GM12873 (cell line): ENCODE measurements around the gene MSMO1.

Experiments used
- CTCF ChIP-seq: IDR thresholded peaks from 2 replicates; pipeline ENCODE4 v1.5.1; 2012; ENCODE audit warnings: low read depth, mild to moderate bottlenecking, moderate library complexity, low read length, control low read depth; ENCODE audit not compliant: insufficient read depth; ENCODE audit errors: missing control alignments

Gene MSMO1

GRCh38 chr4:165336743-165337142 lies 9.3 kb downstream of the MSMO1 start:
- no peak for TF ChIP-seq CTCF

GRCh38 chr4:165343353-165344191 lies 16.1 kb downstream of the MSMO1 start:
- TF ChIP-seq CTCF, result peak; percentile 27

- no peak for TF ChIP-seq CTCF
Observed at GRCh38 chr4:165345666-165346417, 18.4 kb downstream of the MSMO1 start.

- no peak for TF ChIP-seq CTCF
Observed at GRCh38 chr4:165347647-165348569, 20.4 kb downstream of the MSMO1 start.

- TF ChIP-seq CTCF, result peak; percentile 43
Observed at GRCh38 chr4:165351359-165352130, 24.1 kb downstream of the MSMO1 start.

GRCh38 chr4:165355900-165356300 lies 28.4 kb downstream of the MSMO1 start:
- peak; percentile 50 for TF ChIP-seq CTCF
